GM21515 (cell line): ENCODE measurements around the gene VPS13D.

Source experiments
- ATAC-seq: cut with Tn5 transposase; IDR thresholded peaks from one replicate; pipeline ENCODE4 v1.9.1; 2021; ENCODE audit not compliant: unreplicated experiment

The VPS13D gene

DNA sequence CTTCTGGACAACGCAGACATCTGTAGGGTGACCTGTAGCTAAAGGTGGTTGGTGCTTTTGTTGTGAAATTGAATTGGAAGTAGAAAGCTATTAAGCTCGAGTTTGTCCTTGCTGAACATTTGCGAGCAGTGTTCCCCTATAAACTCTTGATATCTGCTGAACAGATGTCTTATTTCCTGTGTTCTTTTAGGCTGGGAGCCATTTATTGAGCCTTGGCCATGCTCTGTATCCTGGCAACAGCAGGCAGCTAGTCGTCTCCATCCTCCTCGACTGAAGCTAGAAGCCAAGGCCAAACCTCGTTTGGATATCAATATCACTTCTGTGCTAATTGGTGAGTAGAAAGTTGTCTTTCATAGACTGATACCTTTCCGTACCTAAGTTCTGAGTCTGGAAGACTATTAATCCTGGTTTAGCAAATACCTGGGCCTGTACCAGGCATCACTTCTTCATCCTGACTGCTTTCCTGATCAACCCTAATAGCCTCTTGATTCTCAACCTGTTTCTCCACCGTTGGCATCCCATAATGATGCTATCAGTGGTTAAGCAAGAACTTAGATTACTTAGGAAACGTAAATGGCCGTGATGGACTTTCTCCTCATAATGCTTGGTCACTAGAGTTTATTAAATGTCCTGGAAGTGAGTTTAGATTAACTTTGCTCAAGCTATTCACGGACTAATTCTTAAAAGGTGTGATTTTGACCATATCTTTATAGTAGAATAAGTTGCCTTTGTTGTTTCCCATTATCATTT, 103.4 kb downstream of the VPS13D start:
- ATAC-seq: no peak

DNA sequence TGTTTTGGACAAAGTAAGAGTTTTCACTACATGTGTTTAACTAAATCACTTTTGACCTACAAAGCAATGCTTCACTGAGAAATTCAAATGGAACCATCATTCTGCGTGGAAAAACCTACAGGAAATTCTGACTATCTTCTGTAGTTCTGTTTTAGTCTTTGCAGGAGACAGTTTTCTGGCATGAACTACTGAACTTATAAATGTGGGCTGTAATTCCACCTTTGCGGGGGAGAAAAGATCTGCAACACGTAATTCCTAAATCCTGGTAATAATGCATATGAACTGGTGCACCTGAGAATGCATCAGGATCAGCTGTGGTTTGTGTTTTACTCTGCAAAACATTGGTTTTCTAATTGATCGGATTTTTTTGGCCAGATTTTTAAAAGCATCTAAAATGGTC, 106.0 kb downstream of the VPS13D start:
- ATAC-seq: no peak

GRCh38 chr1:12336413-12336812, 106.6 kb downstream of the VPS13D start:
- ATAC-seq: no peak

DNA sequence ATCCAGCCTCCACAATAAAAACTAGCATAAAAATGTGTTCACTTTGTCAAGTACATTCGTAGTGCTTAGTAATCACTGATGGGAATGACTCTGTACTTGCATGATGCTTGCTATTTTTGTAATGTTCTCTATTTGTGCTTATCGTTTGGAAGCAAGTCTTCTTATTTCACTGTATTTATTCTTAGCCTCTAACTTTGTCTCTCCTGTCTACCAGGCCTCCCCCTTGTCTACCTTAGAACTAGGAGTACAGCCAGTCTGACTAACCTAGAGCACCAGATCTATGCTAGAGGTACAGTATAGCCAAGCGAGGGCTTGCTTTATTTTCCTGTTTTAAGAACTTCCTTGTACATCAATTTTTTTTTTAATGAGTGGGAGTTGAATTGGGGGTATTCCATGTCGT, 108.2 kb downstream of the VPS13D start:
- ATAC-seq: no peak

DNA sequence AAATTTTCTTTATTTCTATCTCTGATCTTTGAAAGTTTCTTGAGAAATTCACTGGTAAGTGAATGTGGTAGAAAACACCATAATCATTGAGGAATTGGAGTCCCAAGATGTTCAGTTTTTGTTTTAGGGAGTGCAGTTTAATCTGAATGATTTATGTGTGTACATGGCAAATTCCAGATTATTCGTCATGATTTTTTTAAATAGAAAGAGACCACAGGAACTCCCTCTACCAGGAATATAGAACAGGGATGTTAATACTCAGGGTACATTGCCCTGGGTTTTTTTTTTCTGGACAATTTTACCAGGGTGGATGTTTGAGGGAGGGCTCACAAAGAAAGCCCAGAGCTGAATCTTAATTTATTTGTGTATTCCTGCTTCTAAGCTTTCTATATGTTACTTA, 109.0 kb downstream of the VPS13D start:
- ATAC-seq: no peak

DNA sequence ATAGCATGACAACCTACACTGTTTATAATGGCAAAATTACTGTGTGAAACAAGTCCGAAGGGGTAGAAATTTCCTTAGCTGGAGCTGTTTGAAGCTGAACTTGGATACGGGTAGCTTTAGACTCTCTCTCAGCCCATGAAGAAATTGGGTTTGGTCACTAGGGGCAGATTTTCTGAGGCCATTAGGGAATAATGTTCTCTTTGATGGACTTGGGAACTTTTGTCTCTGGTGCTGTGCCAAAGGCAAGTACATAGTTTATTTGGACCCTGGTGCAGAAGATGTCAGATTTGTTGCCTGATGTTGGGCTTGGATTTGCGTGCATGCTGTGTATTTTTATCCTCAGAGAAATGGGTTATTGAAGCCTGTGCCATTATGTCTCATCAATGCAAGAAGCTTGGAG, 109.6 kb downstream of the VPS13D start:
- ATAC-seq: no peak

- ATAC-seq: no peak
Observed at GRCh38 chr1:12339811-12340543, 110.1 kb downstream of the VPS13D start.

DNA sequence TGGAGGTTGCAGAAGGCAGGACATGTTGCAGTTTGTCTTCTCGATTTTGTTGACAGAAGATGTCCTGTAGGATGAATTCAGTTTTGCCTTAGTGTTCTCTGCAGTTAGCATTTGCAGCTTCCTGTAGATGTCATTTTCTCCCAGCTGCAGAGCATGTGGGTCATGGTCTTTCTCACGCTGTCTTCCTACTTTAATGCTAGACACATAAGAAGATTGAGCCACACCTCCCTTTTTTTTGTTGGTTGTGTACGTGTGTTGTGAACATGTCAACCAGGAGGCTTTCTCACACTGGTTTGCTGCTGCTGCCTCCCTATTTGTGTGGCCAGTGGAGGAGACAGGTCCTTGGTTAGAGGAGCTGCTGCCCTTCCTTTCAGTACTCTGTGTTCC, 110.7 kb downstream of the VPS13D start:
- no peak for ATAC-seq

DNA sequence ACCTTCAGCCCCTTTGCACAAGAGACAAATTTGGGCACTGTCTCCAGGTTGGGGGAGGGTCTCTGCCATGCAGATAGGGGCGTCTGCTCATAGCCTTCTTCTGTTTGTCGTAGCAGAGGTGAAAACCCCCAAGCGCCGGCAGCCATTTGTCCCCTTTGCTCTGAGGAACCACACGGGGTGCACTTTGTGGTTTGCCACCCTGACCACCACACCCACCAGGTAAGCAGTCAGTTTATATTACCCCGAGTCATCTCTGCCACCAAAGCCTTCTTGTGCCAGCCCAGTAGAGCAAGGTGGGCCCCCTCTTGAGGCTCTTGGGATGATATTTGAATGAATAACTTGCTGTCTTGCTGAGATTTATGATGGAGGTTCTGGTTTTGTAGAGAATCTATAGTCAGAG, 111.8 kb downstream of the VPS13D start:
- no peak for ATAC-seq

GRCh38 chr1:12342401-12343003, 112.7 kb downstream of the VPS13D start:
- no peak for ATAC-seq

GRCh38 chr1:12343823-12344487, 114.1 kb downstream of the VPS13D start:
- no peak for ATAC-seq

- ATAC-seq: no peak
Observed at GRCh38 chr1:12344596-12345349, 114.9 kb downstream of the VPS13D start.

DNA sequence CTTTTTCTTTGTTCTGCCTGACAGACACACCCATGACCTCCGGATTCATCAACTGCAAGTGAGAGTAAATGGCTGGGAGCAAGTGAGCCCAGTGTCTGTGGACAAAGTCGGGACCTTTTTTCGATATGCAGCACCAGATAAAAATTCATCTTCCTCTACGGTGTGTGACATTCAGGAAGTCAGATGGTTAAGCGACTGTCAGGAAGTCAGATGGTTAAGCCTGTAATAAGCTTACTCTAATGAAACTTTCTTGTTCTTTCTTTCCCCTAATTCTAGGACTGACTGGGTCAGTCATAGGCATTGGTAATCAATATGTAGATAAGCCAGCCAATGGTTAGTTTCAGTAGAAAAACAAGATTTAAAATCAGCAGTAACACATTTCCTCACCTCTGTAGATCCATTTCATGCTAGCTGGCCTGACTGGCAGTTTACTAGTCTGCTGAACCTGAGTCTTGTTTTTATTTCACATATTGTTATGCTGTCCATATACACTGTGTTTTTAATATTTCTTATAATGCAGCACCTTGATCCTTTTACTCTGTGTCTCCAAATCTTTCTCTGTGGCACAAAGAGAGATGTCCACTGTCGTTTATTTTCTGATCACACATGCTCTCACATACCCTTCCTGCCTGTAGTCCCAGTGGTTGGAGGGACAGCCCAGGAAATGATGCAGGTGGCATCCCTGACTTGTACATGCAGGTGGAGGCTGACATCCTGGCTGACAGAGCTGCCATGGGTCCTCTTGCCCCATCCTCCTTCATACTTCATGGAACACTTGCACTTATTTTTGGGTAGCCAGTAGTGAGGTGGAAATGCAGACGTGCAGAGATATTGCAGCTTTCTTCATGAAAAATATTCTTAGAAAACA, 115.8 kb downstream of the VPS13D start:
- no peak for ATAC-seq

- ATAC-seq: no peak
Observed at GRCh38 chr1:12346483-12347151, 116.8 kb downstream of the VPS13D start.

DNA sequence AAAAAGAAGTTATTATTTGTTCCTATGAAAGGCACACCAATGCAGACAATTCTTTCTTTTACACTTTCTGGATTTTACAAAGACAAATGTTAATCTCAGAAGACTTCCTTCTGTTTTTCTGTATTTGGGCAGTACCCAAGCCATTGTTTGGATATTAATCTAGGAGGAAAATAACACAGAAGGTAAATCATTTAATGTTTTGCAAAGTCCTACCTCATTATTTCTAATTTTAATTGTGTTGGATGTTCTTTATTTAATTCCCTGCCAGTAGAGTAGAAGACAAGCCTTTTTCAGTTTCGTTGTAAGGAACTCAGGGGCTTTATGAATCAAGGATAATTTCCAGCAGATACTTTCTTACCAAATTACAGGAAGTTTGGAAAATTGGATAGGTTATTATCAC, 118.3 kb downstream of the VPS13D start:
- no peak for ATAC-seq

DNA sequence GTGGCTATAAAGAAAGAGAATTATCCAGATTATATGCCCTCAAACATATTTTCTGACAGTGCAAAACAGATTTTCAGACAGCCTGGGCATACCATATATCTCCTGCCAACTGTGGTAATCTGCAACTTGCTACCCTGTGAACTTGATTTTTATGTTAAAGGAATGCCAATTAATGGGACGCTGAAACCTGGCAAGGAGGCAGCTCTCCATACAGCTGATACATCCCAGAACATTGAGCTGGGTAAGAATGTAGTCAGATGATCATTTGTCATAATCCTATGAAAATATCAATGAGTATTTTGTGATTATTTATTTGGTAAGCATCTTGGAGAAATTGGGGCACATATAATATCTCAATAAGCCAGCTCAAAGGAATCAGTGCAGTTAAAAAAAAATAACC, 124.2 kb downstream of the VPS13D start:
- ATAC-seq: no peak

GRCh38 chr1:12356004-12356890, 126.4 kb downstream of the VPS13D start:
- no peak for ATAC-seq

DNA sequence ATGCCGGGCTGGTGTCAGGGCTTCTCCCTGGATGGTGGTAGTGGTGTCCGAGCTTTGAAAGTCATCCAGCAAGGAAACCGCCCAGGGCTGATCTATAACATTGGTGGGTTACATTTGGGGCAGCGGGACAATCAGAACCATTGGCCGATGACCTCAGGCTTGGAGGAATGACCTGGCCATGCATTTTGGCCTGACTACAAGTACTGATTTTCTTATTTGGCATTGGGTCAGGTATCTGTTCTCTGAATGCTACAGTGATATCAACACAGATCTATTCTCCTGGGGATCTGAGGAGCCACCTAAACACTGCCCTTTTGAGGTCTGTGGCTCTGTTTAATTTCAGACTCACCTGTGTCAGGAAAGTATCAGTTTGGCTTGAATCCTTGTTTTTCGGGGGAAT, 128.7 kb downstream of the VPS13D start:
- ATAC-seq: no peak
